ENCODE measurements around the gene WDR73.

Gene WDR73

GRCh38 chr15:84590406-84590805 lies 63.7 kb downstream of the WDR73 start:
- in situ Hi-C loops (cut with HindIII; ENCODE audit: low sequenced_read_pairs), result no loop called here

All from endothelial cell of hepatic sinusoid (primary cell).